Muscle layer of colon (tissue), 2 donors: ENCODE results near the gene RARB.

Experiments used
- H3K27ac ChIP-seq: one replicate; pipeline ENCODE4 v1.7.0; 2013; ENCODE audit warnings: low read depth, mild to moderate bottlenecking, low read length, moderate library complexity
- H3K27me3 ChIP-seq, 2 donors: one replicate each; pipeline ENCODE4 v1.7.0; 2013; ENCODE audit warnings: low read length in 2 of 2, mild to moderate bottlenecking in 2 of 2; ENCODE audit not compliant: insufficient read depth in 2 of 2, control insufficient read depth in 1 of 2
- H3K36me3 ChIP-seq: one replicate; pipeline ENCODE4 v1.7.0; 2013; ENCODE audit warnings: mild to moderate bottlenecking, low read length; ENCODE audit not compliant: insufficient read depth
- H3K4me1 ChIP-seq: one replicate; pipeline ENCODE4 v1.7.0; 2013; ENCODE audit warnings: mild to moderate bottlenecking, low read length; ENCODE audit not compliant: insufficient read depth
- H3K4me3 ChIP-seq, 2 donors: one replicate each; pipeline ENCODE4 v1.7.0; 2013; ENCODE audit warnings: low read length in 2 of 2, low read depth in 1 of 2, mild to moderate bottlenecking in 1 of 2, moderate library complexity in 1 of 2
- H3K9ac ChIP-seq: one replicate; pipeline ENCODE4 v1.7.0; 2013; ENCODE audit warnings: low read length
- H3K9me3 ChIP-seq: one replicate; pipeline ENCODE4 v1.7.0; 2013; ENCODE audit warnings: mild to moderate bottlenecking, low read length
- donor health status: abdominal sarcoma.
- donor health status: Adenocarcinoma of cecum.

The RARB gene

DNA sequence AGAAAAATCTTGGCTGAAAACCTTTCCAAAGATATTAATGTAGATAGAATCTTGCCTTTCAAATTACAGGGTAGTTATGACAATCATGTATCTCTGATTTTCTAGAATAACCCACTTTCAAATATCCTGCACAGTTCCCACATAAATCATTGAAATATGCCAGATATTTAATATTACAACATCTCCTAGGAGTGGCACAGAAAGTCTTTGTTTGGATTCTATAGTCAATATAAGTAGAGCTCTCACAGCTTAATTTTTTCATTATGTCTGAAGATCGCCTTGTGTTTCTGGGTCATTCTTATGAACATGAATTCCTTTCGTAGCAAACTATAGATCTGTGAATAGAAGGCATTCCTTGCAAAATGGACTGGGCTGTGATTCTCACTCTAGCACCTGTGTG is 5.0 kb downstream of the RARB start:
- Histone ChIP-seq H3K9ac (no peak overlapping the region), H3K27ac (no peak overlapping the region), H3K4me3 (no peak overlapping the region), H3K36me3 (no peaks in the 10 kb centered on the region), H3K4me1 (no peaks in the 10 kb centered on the region), H3K9me3 (no peaks in the 10 kb centered on the region), H3K27me3 (no peaks in the 10 kb centered on the region)

DNA sequence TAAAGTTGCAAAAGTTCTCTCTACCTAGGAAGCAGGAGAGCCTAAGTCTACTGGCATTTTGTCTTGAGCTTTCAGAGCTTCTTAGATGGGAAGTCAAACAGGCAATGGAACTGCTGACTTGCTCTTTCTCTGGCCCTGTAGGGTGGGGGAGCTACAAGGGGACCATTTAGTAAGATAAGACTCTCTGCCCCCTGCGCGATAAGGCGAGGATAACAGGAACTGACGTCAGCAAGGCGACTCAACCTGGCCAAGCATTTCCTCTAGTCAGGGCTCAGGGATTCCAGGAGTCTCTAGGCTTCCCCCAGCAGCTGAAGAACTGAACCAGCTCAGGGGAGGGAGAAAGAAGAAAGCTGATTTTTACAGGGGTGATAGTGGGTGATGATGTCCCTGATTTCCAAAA is 5.8 kb downstream of the RARB start:
- Histone ChIP-seq H3K27ac (no peak overlapping the region), H3K4me3 (no peak overlapping the region), H3K27me3 (no peaks in the 10 kb centered on the region)

DNA sequence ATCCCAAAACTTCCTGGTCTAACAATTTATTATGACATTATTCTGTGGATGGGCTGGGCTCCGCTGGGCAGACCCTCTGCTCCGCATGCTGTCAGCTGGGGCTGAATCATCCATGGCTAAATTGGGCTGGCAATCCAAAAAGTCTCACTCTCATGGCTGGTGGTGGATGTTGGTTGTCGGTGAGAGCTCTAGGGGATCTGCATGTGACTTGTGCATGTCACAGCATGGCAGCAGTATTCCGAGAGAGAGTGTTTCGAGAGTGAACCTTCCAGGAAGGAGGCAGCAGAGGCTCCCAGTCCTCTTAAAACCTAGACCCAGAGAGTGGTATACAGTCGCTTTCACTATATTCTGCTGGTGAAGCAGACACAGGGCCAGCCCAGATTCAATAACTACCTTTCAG is 9.9 kb downstream of the RARB start:
- Histone ChIP-seq H3K27me3 (no peaks in the 10 kb centered on the region), H3K27ac (no peak overlapping the region), H3K36me3 (no peaks in the 10 kb centered on the region), H3K9ac (no peak overlapping the region), H3K4me3 (no peak overlapping the region), H3K9me3 (no peaks in the 10 kb centered on the region), H3K4me1 (no peaks in the 10 kb centered on the region)

More for the DNA sequence above, 5.8 kb downstream of the RARB start:
- Histone ChIP-seq H3K4me1 (no peaks in the 10 kb centered on the region), H3K9ac (no peak overlapping the region), H3K9me3 (no peaks in the 10 kb centered on the region), H3K36me3 (no peaks in the 10 kb centered on the region)

DNA sequence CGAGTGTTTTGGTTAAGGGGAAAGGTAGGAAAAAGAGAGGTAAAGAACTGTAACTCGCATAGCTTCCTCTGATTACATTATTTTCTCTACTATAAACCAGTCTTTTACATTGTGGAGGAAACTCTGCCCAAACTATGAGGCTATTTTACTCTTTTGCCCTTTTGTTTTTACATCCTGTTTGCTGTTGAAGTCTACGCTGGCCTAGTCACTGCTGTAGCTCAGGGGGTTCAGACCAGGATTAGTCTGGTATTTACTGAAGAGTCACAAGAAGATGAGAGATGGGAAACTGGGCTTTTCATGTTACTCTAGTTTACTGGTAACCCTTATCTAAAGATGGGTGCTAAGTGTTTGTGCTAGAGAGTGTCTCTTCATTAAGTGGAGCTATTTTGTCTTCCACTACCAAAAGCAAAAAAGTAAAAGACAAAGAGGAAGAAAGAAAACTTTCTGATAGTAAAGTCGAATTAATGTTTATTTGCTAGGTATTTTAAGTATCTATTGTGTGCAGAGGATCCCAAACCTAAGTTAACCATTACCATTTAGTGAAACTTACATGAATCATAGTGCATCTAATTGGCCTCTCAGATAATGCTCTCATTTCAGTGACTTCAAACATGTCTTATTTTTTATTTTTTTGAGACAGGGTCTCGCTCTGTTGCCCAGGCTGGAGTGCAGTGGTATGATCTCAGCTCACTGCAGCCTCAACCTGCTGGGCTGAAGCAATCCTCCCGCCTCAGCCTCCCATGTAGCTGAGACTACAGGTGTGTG is 10.9 kb downstream of the RARB start:
- no peak overlapping the region for H3K27ac ChIP-seq
- H3K4me1 ChIP-seq, result no peaks in the 10 kb centered on the region
- no peak overlapping the region for H3K9ac ChIP-seq
- H3K9me3 ChIP-seq, result no peaks in the 10 kb centered on the region
- no peaks in the 10 kb centered on the region for H3K36me3 ChIP-seq
- no peak overlapping the region for H3K4me3 ChIP-seq
- H3K27me3 ChIP-seq, result no peaks in the 10 kb centered on the region

DNA sequence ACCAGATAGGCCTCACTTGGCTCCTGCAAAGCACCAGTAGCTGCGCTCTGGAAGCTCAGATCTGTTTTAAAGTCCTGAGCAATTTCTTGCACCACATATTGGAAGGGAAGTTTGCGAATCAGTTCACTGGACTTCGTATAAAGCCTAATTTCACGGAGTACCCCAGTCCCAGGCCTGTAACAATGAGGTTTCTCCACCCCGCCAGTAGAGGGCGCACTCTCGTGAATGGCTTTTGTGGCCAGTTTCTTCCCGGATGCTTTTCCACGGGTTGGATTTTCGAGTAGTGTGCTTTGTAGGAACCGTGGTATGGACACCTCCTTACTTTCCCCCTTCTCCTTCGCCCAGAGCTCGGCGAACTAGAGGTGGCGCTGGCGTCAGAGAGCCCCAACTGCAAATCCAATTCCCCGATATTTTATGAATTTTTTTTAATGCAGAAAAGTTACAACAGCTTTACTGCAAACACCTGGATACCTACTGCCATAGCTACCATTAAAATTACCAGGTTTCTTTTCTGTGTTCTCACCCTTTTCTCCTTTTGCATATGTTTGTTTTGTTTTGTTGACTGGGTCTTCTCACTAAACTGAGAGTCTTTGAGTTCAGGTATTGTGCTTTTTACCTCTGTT is 13.3 kb downstream of the RARB start:
- H3K4me1 ChIP-seq, result no peaks in the 10 kb centered on the region

DNA sequence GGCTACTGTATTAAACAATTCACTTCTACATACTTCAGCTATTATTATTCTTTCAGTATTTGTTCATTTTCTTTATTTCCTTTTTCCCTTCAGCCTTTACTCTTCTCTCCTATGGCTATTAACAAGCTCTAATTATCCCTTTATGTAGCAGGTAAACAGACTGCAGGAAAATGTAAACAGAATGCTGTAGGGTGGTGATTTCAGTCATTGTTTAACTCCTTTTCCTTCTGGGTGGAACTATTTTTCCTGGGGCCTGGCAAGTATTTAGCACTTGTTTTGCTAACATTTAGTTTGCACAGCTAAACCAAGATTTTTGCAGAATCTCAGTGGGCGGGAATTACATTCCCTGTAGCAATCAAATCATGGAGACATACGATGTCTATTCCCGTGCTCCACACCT is 14.4 kb downstream of the RARB start:
- Histone ChIP-seq H3K9me3 (no peaks in the 10 kb centered on the region), H3K36me3 (no peaks in the 10 kb centered on the region), H3K27me3 (no peaks in the 10 kb centered on the region), H3K4me3 (no peak overlapping the region), H3K9ac (no peak overlapping the region), H3K27ac (no peak overlapping the region), H3K4me1 (no peaks in the 10 kb centered on the region)

More for the DNA sequence above, 13.3 kb downstream of the RARB start:
- no peak overlapping the region for H3K4me3 ChIP-seq
- H3K9ac ChIP-seq, result no peak overlapping the region
- no peak overlapping the region for H3K27ac ChIP-seq
- no peaks in the 10 kb centered on the region for H3K36me3 ChIP-seq
- H3K9me3 ChIP-seq, result no peaks in the 10 kb centered on the region
- H3K27me3 ChIP-seq, result no peaks in the 10 kb centered on the region

DNA sequence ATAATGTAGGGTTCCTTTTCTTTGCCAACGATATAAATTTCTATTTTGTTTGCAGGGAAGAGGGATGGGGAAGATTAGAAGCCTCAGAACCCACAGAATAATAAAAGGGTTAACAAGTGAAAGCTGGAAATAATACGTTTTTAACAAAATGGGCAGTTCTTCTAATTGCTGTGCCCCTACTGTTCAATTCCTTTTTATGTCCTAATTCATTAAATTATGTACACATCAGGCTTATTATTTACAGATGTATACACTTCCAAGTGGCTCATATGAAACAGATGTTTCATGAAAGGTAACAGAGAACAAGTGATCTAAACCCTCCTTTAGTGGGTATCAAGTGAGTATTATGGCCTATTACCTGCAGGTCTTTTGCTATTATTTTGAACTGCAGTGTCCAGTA is 16.2 kb downstream of the RARB start:
- H3K4me1 ChIP-seq, result peaks cover 8% of the 10 kb centered on the region
- no peak overlapping the region for H3K9ac ChIP-seq
- no peaks in the 10 kb centered on the region for H3K27me3 ChIP-seq
- no peaks in the 10 kb centered on the region for H3K9me3 ChIP-seq
- H3K4me3 ChIP-seq, result no peak overlapping the region
- no peak overlapping the region for H3K27ac ChIP-seq
- H3K36me3 ChIP-seq, result no peaks in the 10 kb centered on the region

DNA sequence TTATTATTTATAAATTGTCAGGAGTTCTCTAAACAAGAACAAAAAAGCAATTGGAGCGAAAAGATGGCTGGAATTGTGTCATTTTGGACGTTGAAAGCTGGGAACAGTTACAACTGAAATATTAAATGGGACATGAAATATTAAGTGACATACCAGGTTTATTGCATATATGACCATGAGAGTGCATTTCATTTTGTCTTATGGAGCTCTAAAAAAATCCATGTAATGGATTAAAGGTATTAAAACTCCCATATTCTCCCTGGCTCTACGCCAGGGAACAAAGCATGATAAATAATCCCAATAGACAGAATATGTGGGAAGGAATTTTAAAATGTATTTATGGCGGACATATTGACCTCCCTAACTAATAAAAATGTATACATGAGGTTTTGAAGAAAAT is 17.7 kb downstream of the RARB start:
- H3K9ac ChIP-seq, result no peak overlapping the region
- no peaks in the 10 kb centered on the region for H3K36me3 ChIP-seq
- H3K9me3 ChIP-seq, result no peaks in the 10 kb centered on the region
- no peak overlapping the region for H3K4me3 ChIP-seq
- no peak overlapping the region for H3K27ac ChIP-seq
- peaks cover 12% of the 10 kb centered on the region for H3K4me1 ChIP-seq
- no peaks in the 10 kb centered on the region for H3K27me3 ChIP-seq

DNA sequence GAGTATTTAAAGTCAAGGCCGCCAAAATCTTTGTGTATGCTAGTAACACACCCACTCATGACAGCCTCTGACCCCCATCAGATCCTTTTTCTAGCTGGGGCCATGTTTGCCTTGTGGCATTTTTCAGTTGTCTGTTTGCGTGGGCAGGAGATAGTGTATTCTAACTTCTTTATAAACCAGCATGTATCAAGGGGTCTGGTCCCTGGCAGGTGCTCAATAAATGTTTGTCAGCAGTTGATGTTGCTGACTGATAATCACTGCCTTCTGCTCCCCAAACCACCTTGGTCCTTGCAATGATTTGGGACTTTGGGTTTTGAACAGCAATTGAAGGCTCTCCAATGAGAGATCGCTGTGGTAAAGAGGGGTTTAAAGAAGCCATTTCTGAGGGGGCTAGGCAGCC is 19.2 kb downstream of the RARB start:
- H3K27ac ChIP-seq, result no peak overlapping the region
- no peaks in the 10 kb centered on the region for H3K36me3 ChIP-seq
- H3K27me3 ChIP-seq, result no peaks in the 10 kb centered on the region
- H3K9me3 ChIP-seq, result no peaks in the 10 kb centered on the region
- H3K4me1 ChIP-seq, result peaks cover 17% of the 10 kb centered on the region
- no peak overlapping the region for H3K4me3 ChIP-seq
- no peak overlapping the region for H3K9ac ChIP-seq

DNA sequence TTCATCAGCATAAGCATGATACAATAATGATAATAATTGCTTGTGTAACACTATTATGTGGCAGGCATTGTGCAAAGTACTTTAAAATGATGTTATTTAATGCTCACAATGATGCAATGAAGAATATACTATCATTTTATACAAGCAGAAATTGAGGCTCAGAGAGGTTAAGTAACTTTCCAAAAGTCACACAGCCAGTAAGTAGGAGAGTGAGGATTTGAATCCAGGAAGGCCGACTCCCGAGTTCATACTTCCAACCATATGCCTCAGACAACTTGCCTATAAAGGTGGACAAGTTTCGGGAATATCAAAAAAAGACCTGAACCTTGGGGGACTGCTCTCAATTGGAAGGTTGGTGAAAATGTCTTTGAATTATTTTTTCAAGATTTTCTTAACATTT is 19.9 kb downstream of the RARB start:
- Histone ChIP-seq H3K9ac (no peak overlapping the region), H3K27ac (no peak overlapping the region), H3K4me1 (peaks cover 23% of the 10 kb centered on the region), H3K4me3 (no peak overlapping the region), H3K36me3 (no peaks in the 10 kb centered on the region), H3K9me3 (no peaks in the 10 kb centered on the region), H3K27me3 (no peaks in the 10 kb centered on the region)

DNA sequence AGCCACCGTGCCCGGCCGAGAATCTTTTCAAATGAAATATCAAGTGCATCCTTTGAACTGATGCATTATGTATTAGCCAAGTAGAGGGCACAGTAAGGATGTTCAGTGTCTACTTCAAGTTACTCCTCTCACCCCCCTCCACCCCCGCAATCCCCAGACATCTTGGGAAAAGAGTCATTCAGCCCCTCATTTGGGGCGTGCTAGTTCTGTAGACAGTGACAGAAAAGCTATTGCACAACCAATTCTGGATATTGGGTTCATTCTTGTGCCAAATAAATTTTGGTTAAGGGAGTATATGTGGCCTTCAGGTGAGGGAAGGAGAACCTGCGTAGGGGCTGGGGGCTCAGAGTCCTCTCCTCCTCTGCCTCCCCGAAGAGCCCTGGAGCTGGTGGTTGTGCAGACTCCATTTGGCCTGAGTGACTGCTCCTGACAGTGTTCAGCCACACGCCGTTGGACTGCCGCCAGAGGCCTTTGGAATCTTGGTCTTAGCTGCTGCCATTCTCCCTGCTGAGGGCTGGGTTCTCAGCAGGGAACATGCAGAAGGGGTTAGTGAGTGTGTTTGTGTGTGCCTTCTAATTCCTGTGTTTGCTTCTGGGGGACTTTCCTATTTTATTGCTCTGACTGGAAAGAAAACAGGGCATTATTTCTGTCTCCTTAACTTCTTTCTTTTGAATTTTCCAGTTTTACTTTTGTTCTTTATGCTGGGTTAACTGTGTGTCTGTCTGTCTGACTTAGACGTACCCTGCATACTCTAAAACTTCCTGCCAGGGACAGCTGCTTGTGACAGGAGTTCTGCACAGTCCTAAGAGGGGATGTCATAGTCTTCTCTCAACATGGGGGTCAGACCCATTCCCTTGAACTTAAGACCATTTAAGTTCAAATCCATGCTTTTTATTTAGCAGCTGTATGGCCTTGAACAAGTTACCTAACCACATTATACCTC is 21.0 kb downstream of the RARB start:
- Histone ChIP-seq H3K9me3 (no peaks in the 10 kb centered on the region), H3K4me3 (no peak overlapping the region), H3K9ac (no peak overlapping the region), H3K27me3 (no peaks in the 10 kb centered on the region), H3K4me1 (peaks cover 32% of the 10 kb centered on the region), H3K27ac (no peak overlapping the region), H3K36me3 (no peaks in the 10 kb centered on the region)
